ENCODE measurements around the gene ZNF212. TPM values are rescaled to one million over a fixed set of nuclear protein-coding genes. Genes with fewer than 3 reads are reported as not detected.

ZNF212 gene
- total and polyA plus RNA-seq, 2 donors (not counting 3 experiments of a cell fraction or from before 2014, with no cell fraction given), result 3.6 to 9.0 TPM

DNA sequence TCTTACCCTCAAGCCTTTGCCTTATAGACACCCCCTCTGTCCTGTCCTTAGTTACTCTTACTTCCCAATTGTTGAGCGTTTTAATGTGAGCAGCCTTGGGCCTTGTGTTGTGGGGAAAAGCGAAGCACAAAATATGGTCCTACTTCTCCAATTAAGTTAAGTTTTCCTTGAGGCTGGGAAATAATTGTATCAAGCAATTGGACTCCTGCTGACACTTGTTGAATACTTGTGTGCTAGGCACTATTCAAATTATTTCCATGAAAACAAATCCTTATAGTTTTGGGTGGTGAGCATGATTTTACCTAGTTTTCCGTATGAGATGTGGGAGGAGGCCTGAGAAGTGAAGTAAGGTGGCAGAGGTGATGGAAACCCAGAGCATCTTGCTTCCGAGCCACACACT is 17.1 kb downstream of the ZNF212 start:
- dilution Hi-C loops (cut with MboI; ENCODE audit: extremely low pct_ligation_motif_present, low sequenced_read_pairs), result no loop called here
- no peak overlapping the region for H3K4me3 ChIP-seq (replicated peaks in 1 of 3; ENCODE audit: insufficient read depth in 1 of 3, low read depth in 1 of 3, low read length in 3 of 3)
- H3K27ac ChIP-seq (ENCODE audit: insufficient read depth, low read depth, low read length), result no peak overlapping the region
- POLR2A ChIA-PET, result no interaction called here
- TF ChIP-seq POLR2A (IDR thresholded peaks at IDR 0.05; ENCODE audit: low read depth, low read length) (no peak), MYC (IDR thresholded peaks at IDR 0.05; ENCODE audit: low read depth, low read length) (no peak), GATA2 (IDR thresholded peaks at IDR 0.05; ENCODE audit: insufficient read depth, insufficient read length, low read depth, low read length) (no peak), FOS (IDR thresholded peaks at IDR 0.05; ENCODE audit: borderline replicate concordance, insufficient read depth, low read length) (no peak), EZH2 (IDR thresholded peaks at IDR 0.05; ENCODE audit: borderline replicate concordance, low read depth, low read length, severe bottlenecking) (no peak), JUN (IDR thresholded peaks at IDR 0.05; ENCODE audit: borderline replicate concordance, insufficient read depth, insufficient read length, low read depth) (no peak), POLR2AphosphoS5 (IDR thresholded peaks at IDR 0.05; ENCODE audit: insufficient read depth, low read depth, low read length) (no peak)
- TF ChIP-seq, protein P1, sequence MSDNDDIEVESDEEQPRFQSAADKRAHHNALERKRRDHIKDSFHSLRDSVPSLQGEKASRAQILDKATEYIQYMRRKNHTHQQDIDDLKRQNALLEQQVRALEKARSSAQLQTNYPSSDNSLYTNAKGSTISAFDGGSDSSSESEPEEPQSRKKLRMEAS (IDR thresholded peaks at IDR 0.05; ENCODE audit: insufficient read depth, insufficient read length), result no peak
- TF ChIP-seq, protein P2, sequence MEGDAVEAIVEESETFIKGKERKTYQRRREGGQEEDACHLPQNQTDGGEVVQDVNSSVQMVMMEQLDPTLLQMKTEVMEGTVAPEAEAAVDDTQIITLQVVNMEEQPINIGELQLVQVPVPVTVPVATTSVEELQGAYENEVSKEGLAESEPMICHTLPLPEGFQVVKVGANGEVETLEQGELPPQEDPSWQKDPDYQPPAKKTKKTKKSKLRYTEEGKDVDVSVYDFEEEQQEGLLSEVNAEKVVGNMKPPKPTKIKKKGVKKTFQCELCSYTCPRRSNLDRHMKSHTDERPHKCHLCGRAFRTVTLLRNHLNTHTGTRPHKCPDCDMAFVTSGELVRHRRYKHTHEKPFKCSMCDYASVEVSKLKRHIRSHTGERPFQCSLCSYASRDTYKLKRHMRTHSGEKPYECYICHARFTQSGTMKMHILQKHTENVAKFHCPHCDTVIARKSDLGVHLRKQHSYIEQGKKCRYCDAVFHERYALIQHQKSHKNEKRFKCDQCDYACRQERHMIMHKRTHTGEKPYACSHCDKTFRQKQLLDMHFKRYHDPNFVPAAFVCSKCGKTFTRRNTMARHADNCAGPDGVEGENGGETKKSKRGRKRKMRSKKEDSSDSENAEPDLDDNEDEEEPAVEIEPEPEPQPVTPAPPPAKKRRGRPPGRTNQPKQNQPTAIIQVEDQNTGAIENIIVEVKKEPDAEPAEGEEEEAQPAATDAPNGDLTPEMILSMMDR (IDR thresholded peaks at IDR 0.05; ENCODE audit: extremely low read depth in 1 of 2, insufficient read depth in 1 of 2, low read depth in 1 of 2, low read length in 2 of 2), result no peak
- intact Hi-C loops (cut with micrococcal nuclease), result no loop called here
- no peaks in the 10 kb centered on the region for H4K20me1 ChIP-seq (replicated peaks; ENCODE audit: control insufficient read depth, extremely low read depth, insufficient read depth, low read length)
- H2AFZ ChIP-seq (ENCODE audit: low read depth, low read length), result no peak overlapping the region
- no peak overlapping the region for H3K4me2 ChIP-seq (ENCODE audit: insufficient read depth, low read length)
- DNase-seq (ENCODE audit: low read depth, low spot score), result no peak
- peaks cover 3% of the 10 kb centered on the region for H3K4me1 ChIP-seq (ENCODE audit: control insufficient read depth, extremely low read depth, insufficient read depth, low read length)
- H3K36me3 ChIP-seq (ENCODE audit: control insufficient read depth in 2 of 2, extremely low read depth in 1 of 2, insufficient read depth in 2 of 2, low read length in 2 of 2), result peaks cover 9 to 26% of the 10 kb centered on the region in 2 experiments
- CTCF ChIA-PET, result no interaction called here
- H3K9me3 ChIP-seq (replicated peaks; ENCODE audit: control insufficient read depth, insufficient read depth, low read length), result no peaks in the 10 kb centered on the region
- no peaks in the 10 kb centered on the region for H3K27me3 ChIP-seq (ENCODE audit: control insufficient read depth in 2 of 2, insufficient read depth in 2 of 2, low read length in 2 of 2)
- no peaks in the 10 kb centered on the region for H3K9me1 ChIP-seq (replicated peaks; ENCODE audit: control insufficient read depth, extremely low read depth, insufficient read depth, low read length)
- no peaks in the 10 kb centered on the region for H3K79me2 ChIP-seq (ENCODE audit: control insufficient read depth, insufficient read depth, low read length)
- FAIRE-seq, result no peak
- no peak overlapping the region for H3K9ac ChIP-seq (replicated peaks; ENCODE audit: extremely low read depth, insufficient read depth, low read length)
- no TSS peak for BruUV-seq (replicated peaks)
